Measurements from ENCODE around the gene ZCCHC9.
"Not testable (repeated sequence)": the region's sequence is repeated elsewhere in the genome, so short reads cannot be mapped to it uniquely, and the experiment has no call there.

The ZCCHC9 gene

GRCh38 chr5:81253875-81254274, 47.5 kb upstream of the ZCCHC9 start:
- Histone ChIP-seq H3K9me3 (replicated peaks; ENCODE audit: insufficient read depth, low read length) (no peaks in the 10 kb centered on the region), H3K4me3 (ENCODE audit: low read length) (no peak overlapping the region), H3K27ac (ENCODE audit: low read length) (no peak overlapping the region), H3K27me3 (replicated peaks; ENCODE audit: insufficient read depth, low read length) (no peaks in the 10 kb centered on the region), H2AFZ (ENCODE audit: low read length) (no peak overlapping the region), H3K79me2 (ENCODE audit: low read length) (no peaks in the 10 kb centered on the region), H3K4me2 (ENCODE audit: low read depth, low read length) (no peak overlapping the region), H3K9ac (ENCODE audit: low read length) (no peak overlapping the region), H4K20me1 (ENCODE audit: insufficient read depth, low read length) (no peaks in the 10 kb centered on the region), H3K9me2 (replicated peaks; ENCODE audit: insufficient read depth, low read length) (no peaks in the 10 kb centered on the region), H3F3A (ENCODE audit: insufficient read depth, low read length) (no peaks in the 10 kb centered on the region), H3K4me1 (ENCODE audit: low read length) (no peaks in the 10 kb centered on the region), H3K36me3 (replicated peaks; ENCODE audit: insufficient read depth, low read length) (no peaks in the 10 kb centered on the region)
- no peak for DNase-seq
- TF ChIP-seq EZH2phosphoT487 (IDR thresholded peaks at IDR 0.05; ENCODE audit: low read length), result no peak
- TF ChIP-seq CTCF (IDR thresholded peaks at IDR 0.05; ENCODE audit: low read length), result no peak
- no peak for TF ChIP-seq EZH2 (optimal IDR thresholded peaks at IDR 0.05; ENCODE audit: low read depth, low read length)

DNA sequence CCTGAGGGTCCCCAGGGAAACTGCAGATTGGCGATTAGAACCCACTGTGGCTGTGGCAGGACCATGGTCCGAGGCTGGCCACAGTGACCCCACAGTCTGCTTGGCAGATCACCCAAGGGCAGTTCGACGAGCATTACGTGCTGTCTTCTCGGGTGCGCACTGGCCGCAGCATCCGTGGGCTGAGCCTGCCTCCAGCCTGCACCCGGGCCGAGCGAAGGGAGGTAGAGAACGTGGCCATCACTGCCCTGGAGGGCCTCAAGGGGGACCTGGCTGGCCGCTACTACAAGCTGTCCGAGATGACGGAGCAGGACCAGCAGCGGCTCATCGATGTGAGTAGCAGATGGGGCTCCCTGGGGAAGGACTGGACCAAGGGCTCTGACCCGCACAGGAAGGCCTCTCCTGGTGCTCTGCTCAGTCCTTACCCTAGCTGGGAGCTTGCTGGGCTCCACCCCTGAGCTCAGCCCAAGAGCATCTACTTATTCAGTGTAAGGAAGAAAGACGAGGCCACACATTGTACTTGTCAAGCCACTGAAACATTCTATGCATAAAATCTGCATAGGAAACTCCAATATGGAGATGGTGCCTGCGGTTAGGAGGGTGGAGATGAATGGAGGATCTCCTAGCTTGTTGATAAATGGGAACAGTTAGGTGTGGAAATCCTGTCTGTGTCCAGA, 46.4 kb upstream of the ZCCHC9 start:
- TF ChIP-seq EZH2 (optimal IDR thresholded peaks at IDR 0.05; ENCODE audit: low read depth, low read length) (no peak), CTCF (IDR thresholded peaks at IDR 0.05; ENCODE audit: low read length) (no peak), EZH2phosphoT487 (IDR thresholded peaks at IDR 0.05; ENCODE audit: low read length) (no peak)
- no peaks in the 10 kb centered on the region for H3K36me3 ChIP-seq (replicated peaks; ENCODE audit: insufficient read depth, low read length)
- no peaks in the 10 kb centered on the region for H3K27me3 ChIP-seq (replicated peaks; ENCODE audit: insufficient read depth, low read length)
- H3K4me1 ChIP-seq (ENCODE audit: low read length), result no peaks in the 10 kb centered on the region
- H4K20me1 ChIP-seq (ENCODE audit: insufficient read depth, low read length), result no peaks in the 10 kb centered on the region
- H3F3A ChIP-seq (ENCODE audit: insufficient read depth, low read length), result no peaks in the 10 kb centered on the region
- no peaks in the 10 kb centered on the region for H3K9me3 ChIP-seq (replicated peaks; ENCODE audit: insufficient read depth, low read length)
- no peak overlapping the region for H2AFZ ChIP-seq (ENCODE audit: low read length)
- DNase-seq, result no peak
- H3K9me2 ChIP-seq (replicated peaks; ENCODE audit: insufficient read depth, low read length), result no peaks in the 10 kb centered on the region
- no peak overlapping the region for H3K4me2 ChIP-seq (ENCODE audit: low read depth, low read length)
- no peak overlapping the region for H3K9ac ChIP-seq (ENCODE audit: low read length)
- no peak overlapping the region for H3K27ac ChIP-seq (ENCODE audit: low read length)
- H3K4me3 ChIP-seq (ENCODE audit: low read length), result no peak overlapping the region
- H3K79me2 ChIP-seq (ENCODE audit: low read length), result no peaks in the 10 kb centered on the region

DNA sequence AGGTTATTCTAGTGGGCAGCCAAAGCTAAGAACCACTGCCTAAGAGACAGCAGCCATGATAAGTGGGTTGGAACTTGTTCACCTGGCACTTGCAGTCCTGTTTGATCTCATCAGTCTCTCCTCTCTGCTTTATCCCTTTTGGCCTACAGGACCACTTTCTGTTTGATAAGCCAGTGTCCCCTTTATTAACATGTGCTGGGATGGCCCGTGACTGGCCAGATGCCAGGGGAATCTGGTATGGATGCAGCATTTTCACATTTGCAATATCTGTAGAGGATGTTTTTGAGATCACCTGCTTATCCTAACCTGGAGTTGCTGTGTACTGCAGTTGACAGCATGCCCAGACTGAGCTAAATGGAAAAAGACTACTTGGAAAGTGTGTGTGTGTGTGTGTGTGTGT, 44.6 kb upstream of the ZCCHC9 start:
- TF ChIP-seq EZH2phosphoT487 (IDR thresholded peaks at IDR 0.05; ENCODE audit: low read length), result no peak
- TF ChIP-seq CTCF (IDR thresholded peaks at IDR 0.05; ENCODE audit: low read length), result no peak
- no peak for TF ChIP-seq EZH2 (optimal IDR thresholded peaks at IDR 0.05; ENCODE audit: low read depth, low read length)
- DNase-seq, result no peak
- H3K79me2 ChIP-seq (ENCODE audit: low read length), result no peaks in the 10 kb centered on the region

GRCh38 chr5:81262796-81263195, 38.6 kb upstream of the ZCCHC9 start:
- not testable (repeated sequence) for H3K4me2 ChIP-seq (ENCODE audit: low read depth, low read length); H3K4me1 ChIP-seq (ENCODE audit: low read length); H2AFZ ChIP-seq (ENCODE audit: low read length); H3K9me2 ChIP-seq (replicated peaks; ENCODE audit: insufficient read depth, low read length); H3K27ac ChIP-seq (ENCODE audit: low read length); H3K9me3 ChIP-seq (replicated peaks; ENCODE audit: insufficient read depth, low read length); H3K4me3 ChIP-seq (ENCODE audit: low read length); H3F3A ChIP-seq (ENCODE audit: insufficient read depth, low read length); H3K9ac ChIP-seq (ENCODE audit: low read length); H3K36me3 ChIP-seq (replicated peaks; ENCODE audit: insufficient read depth, low read length); DNase-seq; H3K79me2 ChIP-seq (ENCODE audit: low read length); H4K20me1 ChIP-seq (ENCODE audit: insufficient read depth, low read length); H3K27me3 ChIP-seq (replicated peaks; ENCODE audit: insufficient read depth, low read length)

More for the DNA sequence above, 44.6 kb upstream of the ZCCHC9 start:
- H3K36me3 ChIP-seq (replicated peaks; ENCODE audit: insufficient read depth, low read length), result no peaks in the 10 kb centered on the region
- no peak overlapping the region for H3K27ac ChIP-seq (ENCODE audit: low read length)
- no peaks in the 10 kb centered on the region for H3K4me1 ChIP-seq (ENCODE audit: low read length)
- H3K4me3 ChIP-seq (ENCODE audit: low read length), result no peak overlapping the region
- H3K4me2 ChIP-seq (ENCODE audit: low read depth, low read length), result no peak overlapping the region
- H4K20me1 ChIP-seq (ENCODE audit: insufficient read depth, low read length), result no peaks in the 10 kb centered on the region
- no peaks in the 10 kb centered on the region for H3F3A ChIP-seq (ENCODE audit: insufficient read depth, low read length)
- H3K9me3 ChIP-seq (replicated peaks; ENCODE audit: insufficient read depth, low read length), result no peaks in the 10 kb centered on the region
- no peaks in the 10 kb centered on the region for H3K27me3 ChIP-seq (replicated peaks; ENCODE audit: insufficient read depth, low read length)
- no peaks in the 10 kb centered on the region for H3K9me2 ChIP-seq (replicated peaks; ENCODE audit: insufficient read depth, low read length)
- H3K9ac ChIP-seq (ENCODE audit: low read length), result no peak overlapping the region
- no peak overlapping the region for H2AFZ ChIP-seq (ENCODE audit: low read length)

Data from MM.1S (cell line).